Stimulated activated CD4-positive, alpha-beta T cell treated with anti-CD3 and anti-CD28 coated beads, Interleukin-4, amount 100 ng/mL, for 4 hours (primary cell): ENCODE data around the gene MYBPC3.
"Not testable (repeated sequence)": the region's sequence is repeated elsewhere in the genome, so short reads cannot be mapped to it uniquely, and the experiment has no call there.

Experiments used
- DNase-seq, 2 experiments: peaks; one replicate each; pipeline ENCODE4 v3.0.0-alpha.2; 2020

Gene MYBPC3

GRCh38 chr11:47336595-47336994 is 15.9 kb downstream of the MYBPC3 start:
- DNase-seq: no peak

GRCh38 chr11:47335733-47336132 is 16.8 kb downstream of the MYBPC3 start:
- DNase-seq: no peak

- not testable (repeated sequence) for DNase-seq
These were observed 17.6 kb downstream of the MYBPC3 start for GRCh38 chr11:47334699-47335411.

- DNase-seq: no peak
These were observed 18.5 kb downstream of the MYBPC3 start for GRCh38 chr11:47333886-47334443.

- DNase-seq: no peak
These were observed 19.0 kb downstream of the MYBPC3 start for GRCh38 chr11:47333526-47333845.

GRCh38 chr11:47332791-47333525 is 19.5 kb downstream of the MYBPC3 start:
- no peak for DNase-seq

GRCh38 chr11:47332303-47332711 is 20.2 kb downstream of the MYBPC3 start:
- no peak for DNase-seq

GRCh38 chr11:47331454-47332302 is 20.8 kb downstream of the MYBPC3 start:
- no peak for DNase-seq

- no peak for DNase-seq
These were observed 22.2 kb downstream of the MYBPC3 start for GRCh38 chr11:47329987-47330931.

- DNase-seq: no peak
These were observed 23.0 kb downstream of the MYBPC3 start for GRCh38 chr11:47329431-47329986.

GRCh38 chr11:47328449-47329390 is 23.8 kb downstream of the MYBPC3 start:
- no peak for DNase-seq

GRCh38 chr11:47327949-47328348 is 24.6 kb downstream of the MYBPC3 start:
- DNase-seq: no peak

GRCh38 chr11:47327025-47327424 is 25.5 kb downstream of the MYBPC3 start:
- no peak for DNase-seq

- DNase-seq: no peak
These were observed 26.3 kb downstream of the MYBPC3 start for GRCh38 chr11:47326198-47326597.

GRCh38 chr11:47325271-47326041 is 27.0 kb downstream of the MYBPC3 start:
- DNase-seq: no peak

- DNase-seq: no peak
These were observed 28.0 kb downstream of the MYBPC3 start for GRCh38 chr11:47324520-47324919.

- no peak for DNase-seq
These were observed 34.3 kb downstream of the MYBPC3 start for GRCh38 chr11:47318166-47318565.

GRCh38 chr11:47317064-47317828 is 35.3 kb downstream of the MYBPC3 start:
- no peak for DNase-seq

- not testable (repeated sequence) for DNase-seq
These were observed 36.0 kb downstream of the MYBPC3 start for GRCh38 chr11:47316501-47316900.
